ENCODE data around the gene CDH12.
"Not testable (repeated sequence)": the region's sequence is repeated elsewhere in the genome, so short reads cannot be mapped to it uniquely, and the experiment has no call there.

The CDH12 gene

GRCh38 chr5:22643356-22643755, 209.8 kb downstream of the CDH12 start:
- DNase-seq, result no peak

- DNase-seq, result no peak
These were observed 221.5 kb downstream of the CDH12 start for GRCh38 chr5:22631683-22632082.

GRCh38 chr5:22627029-22627428, 226.1 kb downstream of the CDH12 start:
- no peak for DNase-seq

- DNase-seq, result no peak
These were observed 227.7 kb downstream of the CDH12 start for GRCh38 chr5:22625451-22625850.

- no peak for DNase-seq
These were observed 232.1 kb downstream of the CDH12 start for GRCh38 chr5:22621084-22621483.

- no peak for DNase-seq
These were observed 237.2 kb downstream of the CDH12 start for GRCh38 chr5:22615964-22616363.

- DNase-seq, result no peak
These were observed 238.6 kb downstream of the CDH12 start for GRCh38 chr5:22614486-22615094.

GRCh38 chr5:22612928-22613327, 240.2 kb downstream of the CDH12 start:
- DNase-seq, result no peak

GRCh38 chr5:22611327-22611726, 241.8 kb downstream of the CDH12 start:
- DNase-seq, result no peak

GRCh38 chr5:22607498-22607897, 245.6 kb downstream of the CDH12 start:
- not testable (repeated sequence) for DNase-seq

- DNase-seq, result no peak
These were observed 247.7 kb downstream of the CDH12 start for GRCh38 chr5:22605473-22605872.

- DNase-seq, result no peak
These were observed 248.4 kb downstream of the CDH12 start for GRCh38 chr5:22604711-22605110.

- DNase-seq, result no peak
These were observed 254.3 kb downstream of the CDH12 start for GRCh38 chr5:22598796-22599195.

GRCh38 chr5:22596404-22596970, 256.7 kb downstream of the CDH12 start:
- DNase-seq, result no peak

- DNase-seq, result no peak
These were observed 258.7 kb downstream of the CDH12 start for GRCh38 chr5:22594491-22594890.

- DNase-seq, result no peak
These were observed 259.6 kb downstream of the CDH12 start for GRCh38 chr5:22593592-22593991.

GRCh38 chr5:22591461-22591860, 261.7 kb downstream of the CDH12 start:
- DNase-seq, result no peak

- no peak for DNase-seq
These were observed 262.4 kb downstream of the CDH12 start for GRCh38 chr5:22590677-22591268.

- DNase-seq, result no peak
These were observed 275.4 kb downstream of the CDH12 start for GRCh38 chr5:22577711-22578110.

- DNase-seq, result no peak
These were observed 276.1 kb downstream of the CDH12 start for GRCh38 chr5:22577006-22577405.

- no peak for DNase-seq
These were observed 280.2 kb downstream of the CDH12 start for GRCh38 chr5:22572941-22573340.

- DNase-seq, result no peak
These were observed 285.2 kb downstream of the CDH12 start for GRCh38 chr5:22567983-22568382.

GRCh38 chr5:22560147-22560546, 293.0 kb downstream of the CDH12 start:
- DNase-seq, result no peak

- DNase-seq, result no peak
These were observed 295.9 kb downstream of the CDH12 start for GRCh38 chr5:22557251-22557650.

- DNase-seq, result no peak
These were observed 298.7 kb downstream of the CDH12 start for GRCh38 chr5:22554475-22554874.
